Smooth muscle cell of the brain vasculature (primary cell): ENCODE results near the gene FMN1.

Source experiments
- DNase-seq: peaks from one replicate; pipeline ENCODE4 v3.0.0-alpha.2; 2012; ENCODE audit warnings: low read depth, low spot score

FMN1 gene

DNA sequence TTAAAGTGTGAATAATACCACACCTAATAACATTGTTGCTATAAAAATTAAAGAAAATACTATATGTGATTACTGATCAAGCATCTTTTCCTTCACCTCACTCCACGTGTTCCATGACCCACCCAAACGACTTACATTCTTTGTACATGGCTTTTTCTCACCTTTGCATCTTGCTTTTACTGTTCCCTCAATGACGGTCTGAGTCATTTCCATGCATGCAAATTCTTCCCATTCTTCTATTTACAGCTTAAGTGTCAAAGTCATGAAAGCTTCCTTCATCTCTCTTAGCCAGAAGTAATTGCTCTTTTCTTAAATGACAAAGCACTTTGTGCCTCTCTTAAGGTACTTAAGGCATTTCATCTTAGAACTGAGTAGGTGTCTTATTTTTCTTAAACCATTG is 412.7 kb downstream of the FMN1 start:
- DNase-seq, result no peak

DNA sequence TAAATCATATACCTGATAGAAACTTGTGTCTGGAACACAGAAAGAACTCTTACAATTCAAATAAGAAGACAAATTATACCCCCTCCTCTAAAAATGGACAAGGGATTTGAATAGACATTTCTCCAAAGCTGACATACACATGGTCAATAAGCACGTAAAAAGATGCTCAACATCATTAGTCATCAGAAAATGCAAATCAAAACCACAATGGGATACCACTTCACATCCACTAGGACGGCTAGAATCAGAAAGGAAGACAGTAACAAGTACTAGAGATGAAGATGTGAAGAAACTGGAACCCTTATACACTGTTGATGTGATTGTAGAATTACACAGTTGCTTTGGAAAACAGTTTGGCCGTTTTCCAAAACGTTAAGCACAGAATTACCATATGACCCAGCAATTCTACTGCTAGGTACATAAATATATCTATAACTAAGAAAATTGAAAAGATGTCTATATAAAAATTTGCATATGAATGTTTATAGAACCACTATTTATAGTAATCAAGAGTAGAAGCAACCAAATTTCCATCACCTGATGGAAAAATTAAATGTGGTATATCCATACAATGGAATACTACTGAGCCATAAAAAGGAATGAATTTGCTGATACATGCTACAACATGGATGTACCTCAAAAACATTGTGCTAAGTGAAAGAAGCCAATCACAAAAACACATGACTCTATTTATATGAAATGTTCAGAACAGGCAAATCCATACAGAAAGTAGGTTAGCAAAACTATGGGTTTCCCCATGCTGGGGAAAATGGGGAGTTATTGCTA is 415.9 kb downstream of the FMN1 start:
- no peak for DNase-seq

DNA sequence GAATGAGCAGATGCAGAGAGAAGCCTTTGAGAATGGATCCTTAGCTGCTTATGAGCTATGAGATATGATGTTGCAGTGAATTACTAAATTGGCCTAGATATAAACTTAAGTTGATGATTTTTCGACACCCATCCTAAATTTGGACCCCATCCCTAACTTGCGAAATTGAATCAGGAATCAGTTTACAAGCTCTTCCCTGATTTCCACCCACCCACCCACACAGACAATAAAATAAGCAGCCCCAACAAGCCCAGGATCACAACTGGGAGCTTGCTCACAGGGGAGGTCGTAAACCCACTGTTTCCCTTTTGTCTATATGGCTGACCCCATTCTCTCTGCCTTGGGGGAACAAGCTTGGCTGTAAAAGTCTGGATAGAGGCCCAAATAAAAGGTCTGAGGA is 419.4 kb downstream of the FMN1 start:
- no peak for DNase-seq

DNA sequence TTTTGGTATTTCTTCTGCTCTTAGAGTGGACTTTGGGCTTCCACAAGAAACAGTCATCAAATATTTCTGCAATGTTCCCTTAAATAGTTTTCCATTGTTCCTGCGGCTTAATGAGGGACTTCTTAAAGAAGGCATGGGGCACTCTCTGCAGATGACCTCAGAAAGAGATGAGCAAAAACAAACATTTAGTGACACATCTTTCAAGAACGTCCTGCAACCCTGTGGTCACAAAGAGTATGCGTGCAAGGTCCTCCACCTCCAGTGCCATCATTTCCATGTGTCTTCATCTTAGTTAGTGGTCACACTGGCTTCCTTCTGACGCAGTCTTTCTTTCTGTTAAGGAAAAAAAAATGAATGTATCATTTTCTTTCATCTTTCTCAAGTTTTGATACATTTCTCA is 420.5 kb downstream of the FMN1 start:
- no peak for DNase-seq

DNA sequence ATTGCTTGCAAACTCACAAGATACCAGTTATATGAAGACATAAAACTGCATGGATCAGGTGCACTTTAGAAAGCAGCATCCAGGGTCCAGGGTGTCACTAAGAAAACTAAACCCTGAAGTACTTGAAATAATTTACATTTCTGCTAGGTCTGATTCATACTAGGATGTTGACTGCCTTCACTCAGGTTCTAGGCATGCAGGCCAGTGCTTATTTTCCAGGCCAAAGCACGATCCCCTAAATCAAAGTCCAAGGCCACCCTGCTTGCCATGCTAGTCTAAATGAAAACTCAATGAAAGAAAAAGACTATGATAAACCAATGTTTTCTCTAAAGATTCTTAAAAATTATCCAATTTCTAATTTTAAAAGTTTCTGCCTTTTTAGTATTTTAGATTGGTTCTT is 427.3 kb downstream of the FMN1 start:
- DNase-seq, result no peak

DNA sequence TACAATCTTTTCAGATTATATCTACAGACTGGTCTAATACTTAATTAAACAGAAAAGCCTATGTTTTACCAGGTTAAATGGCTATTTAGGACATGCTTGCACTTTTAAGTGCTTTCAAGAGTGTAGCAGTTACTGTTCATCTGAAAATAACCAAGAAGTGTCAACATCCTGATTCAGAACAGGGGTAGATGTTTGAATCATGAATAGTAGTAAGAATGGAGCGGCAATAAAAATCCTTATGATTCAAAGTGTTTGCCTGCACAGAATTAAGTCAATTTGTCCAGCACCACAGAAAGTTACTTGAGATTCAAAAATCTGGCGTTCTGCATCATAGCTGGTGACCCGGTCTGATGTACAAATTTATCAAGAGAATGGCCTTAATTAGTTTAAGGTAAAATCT is 428.4 kb downstream of the FMN1 start:
- no peak for DNase-seq

DNA sequence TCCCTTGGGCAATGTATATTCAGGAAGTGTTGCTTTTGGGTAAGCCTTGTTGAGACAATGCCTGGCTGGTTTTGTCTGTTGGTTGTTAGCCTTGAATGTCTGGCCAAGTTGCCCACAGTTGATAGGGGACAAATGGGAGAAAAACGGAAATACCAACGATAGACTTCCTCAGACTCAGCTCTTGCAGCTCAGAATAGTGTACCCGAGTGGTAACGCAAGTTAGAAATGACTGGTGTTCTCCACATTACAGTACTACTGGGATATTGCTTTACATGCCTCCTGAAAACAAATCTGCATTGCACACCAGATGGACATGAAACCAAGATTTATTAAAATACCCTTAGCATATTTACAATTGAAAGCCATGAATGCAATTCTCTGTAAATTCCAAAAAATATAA is 429.3 kb downstream of the FMN1 start:
- DNase-seq, result no peak

DNA sequence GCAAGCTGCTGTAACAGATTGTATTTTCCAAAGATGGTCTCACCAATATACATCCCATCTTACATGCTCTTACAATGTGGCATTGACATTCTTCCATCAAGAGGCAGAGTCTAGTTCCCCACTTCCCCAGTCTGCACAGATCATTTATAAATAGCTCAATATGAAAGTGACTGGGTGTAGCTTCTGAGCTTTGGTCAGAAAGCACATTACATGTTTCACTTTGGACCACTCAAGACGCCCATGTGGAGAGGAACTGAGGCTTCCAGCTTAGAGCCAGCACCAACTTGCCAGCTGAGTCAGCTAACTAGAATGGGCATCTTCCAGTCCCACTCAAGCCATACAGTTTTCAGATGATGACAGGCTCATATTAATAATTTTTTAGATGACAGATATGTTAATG is 431.2 kb downstream of the FMN1 start:
- DNase-seq, result no peak

DNA sequence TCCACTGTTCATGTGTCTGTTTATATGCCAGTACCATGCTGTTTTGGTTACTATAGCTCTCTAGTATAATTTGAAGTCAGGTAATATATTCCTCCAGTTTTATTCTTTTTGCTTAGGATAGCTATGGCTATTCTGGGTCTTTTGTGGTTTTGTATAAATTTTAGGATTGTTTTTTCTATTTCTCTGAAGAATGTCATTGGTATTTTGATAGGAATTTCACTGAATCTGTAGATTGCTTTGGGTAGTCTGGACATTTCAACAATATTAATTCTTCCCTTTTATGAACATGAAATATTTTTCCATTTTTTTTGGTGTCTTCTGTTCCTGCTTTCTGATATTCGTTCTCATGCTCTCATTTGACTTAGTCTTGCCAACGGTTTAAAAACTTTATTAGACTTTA is 437.1 kb downstream of the FMN1 start:
- DNase-seq, result no peak

DNA sequence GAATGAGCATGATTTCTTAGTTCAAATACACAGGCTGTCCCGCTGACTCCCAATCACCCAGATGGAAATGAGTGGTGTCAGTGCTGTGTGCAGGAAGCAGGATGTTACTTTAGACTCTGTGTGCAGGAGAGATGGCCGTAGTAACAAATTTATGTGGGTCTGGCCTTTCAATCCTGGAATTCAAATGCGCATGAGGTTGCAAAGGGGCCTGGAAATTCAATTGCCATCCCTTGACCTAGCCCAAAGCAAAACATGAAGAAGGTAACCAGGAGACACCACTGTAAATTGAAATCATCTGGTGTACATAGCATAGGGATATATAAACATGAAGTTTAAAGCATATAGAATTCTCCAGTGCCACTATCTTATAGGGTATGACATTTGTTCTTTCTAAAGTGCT is 443.5 kb downstream of the FMN1 start:
- no peak for DNase-seq

DNA sequence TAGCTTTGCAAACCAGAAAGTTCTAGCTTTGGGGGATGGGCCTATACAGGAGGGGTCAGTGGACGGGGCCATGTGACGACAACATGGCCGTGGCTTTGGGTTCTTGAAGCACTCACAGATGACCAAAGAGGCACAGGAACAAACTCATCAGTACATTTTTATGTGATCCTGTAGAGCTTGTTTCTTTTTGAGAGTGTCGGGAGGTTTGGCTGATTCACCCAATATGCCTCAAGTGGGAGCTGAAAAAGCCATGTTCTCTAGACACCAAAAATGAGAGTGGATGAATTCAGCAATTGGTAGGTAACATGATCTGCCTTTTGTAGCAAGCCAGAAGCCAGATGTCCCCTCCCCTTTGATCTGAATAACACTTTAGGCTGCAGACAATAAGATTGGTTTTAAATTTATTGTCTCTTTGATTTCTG is 446.6 kb downstream of the FMN1 start:
- DNase-seq, result no peak

DNA sequence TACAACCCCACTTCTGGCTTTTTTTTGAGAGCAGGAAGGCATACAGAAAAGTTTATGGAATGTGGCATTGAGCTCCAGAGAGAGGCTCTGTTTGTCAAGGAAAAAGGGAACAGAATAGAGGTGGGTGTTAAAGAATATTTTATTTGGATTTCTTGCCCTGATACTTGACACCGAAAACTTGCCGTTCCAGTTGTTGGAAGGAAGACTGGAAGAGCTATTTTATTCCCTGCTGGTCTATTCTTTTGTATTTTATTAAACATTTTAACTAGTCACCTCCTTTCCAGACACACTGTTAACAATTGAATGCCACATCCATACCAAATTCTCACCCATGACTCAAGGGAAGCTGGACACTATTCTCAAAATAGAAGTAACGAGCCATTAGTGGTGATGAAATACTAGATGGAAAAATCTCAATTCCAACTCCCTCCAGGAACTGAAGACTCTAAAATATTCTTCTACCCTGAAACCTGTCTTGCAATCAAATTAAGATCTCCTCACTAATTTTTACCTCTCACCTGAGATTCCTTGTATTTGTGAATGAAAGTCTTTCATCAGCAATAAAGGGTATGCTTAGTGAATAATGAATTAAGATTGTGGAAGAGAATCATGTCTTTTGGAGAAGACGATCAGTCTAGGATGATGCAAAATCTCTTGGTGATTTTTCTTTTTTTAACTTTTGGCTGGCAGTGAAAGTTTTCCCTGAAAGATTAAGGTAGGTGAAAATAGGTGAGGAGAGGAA is 448.2 kb downstream of the FMN1 start:
- no peak for DNase-seq

DNA sequence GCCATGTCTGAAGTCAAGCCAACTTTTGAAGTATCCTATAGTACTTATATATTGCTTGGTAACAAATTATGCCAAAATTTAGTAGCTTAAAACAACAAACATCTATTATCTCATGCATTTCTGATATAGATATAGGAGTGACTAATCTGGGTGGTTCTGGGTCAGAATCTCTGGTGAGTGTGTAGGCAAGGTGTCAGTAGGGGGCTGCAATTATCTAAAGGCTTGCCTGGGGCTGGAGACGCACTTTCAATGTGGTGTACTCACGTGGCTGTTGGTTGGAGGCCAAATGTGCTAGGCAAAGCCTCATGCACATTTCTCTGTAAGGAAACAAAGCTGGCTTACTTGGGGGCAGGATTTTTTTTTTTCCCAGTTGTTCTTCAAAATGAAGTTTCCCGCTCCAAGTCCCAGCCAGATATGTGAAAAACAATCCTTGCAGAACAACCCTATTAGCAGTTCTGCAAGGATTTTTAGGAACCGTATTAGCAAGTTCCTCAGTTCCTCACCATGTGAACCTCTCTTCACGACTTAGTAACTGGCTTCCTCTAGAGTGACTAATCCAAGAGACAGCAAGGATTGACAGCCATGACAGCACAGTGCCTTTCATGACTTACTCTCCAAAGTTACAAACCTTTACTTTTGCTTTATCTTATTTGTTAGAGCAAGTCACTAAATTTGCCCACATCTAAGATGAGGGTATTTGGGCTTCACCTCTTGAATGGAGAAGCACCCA is 450.9 kb downstream of the FMN1 start:
- no peak for DNase-seq

DNA sequence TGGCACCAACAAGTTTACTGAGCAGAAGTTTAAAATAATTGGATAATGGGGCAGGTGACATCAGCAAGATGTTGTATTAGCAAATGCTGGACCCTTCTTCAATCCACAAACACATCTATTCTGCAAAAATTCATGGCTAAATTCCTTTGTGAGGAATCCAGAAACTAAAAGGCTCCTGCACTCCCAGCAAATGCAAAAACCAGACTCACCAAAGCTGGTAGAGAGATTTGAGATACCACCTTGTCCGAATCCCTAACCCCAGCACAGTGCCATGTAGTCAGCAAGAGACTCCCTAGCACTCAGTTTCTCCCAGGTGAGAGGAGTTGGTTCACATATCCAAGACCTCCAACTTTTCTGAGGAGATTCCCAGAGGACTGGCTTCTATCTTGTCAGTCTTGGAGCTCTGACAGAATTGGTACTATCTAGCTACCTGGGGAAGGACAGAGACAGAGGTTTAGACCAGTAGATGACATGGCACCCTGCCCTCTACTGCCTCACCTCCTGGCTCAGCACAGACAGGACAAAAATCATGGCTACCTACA is 454.9 kb downstream of the FMN1 start:
- no peak for DNase-seq

DNA sequence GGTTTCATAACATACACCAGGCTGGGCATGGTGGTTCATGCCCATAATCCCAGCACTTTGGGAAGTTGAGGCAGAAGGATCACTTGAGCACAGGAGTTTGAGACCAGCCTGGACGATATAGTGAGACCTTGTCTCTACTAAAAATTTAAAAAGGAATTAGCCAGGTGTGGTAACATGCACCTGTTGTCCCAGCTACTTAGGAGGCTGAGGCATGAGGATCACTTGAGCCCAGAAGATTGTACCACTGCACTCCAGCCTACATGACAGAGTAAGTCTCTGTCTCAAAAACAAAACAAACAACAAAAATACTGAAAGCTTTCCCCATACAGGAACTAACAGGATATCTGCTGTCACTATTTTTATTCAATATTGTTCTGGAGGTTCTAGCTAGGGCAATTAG is 455.8 kb downstream of the FMN1 start:
- DNase-seq, result no peak

DNA sequence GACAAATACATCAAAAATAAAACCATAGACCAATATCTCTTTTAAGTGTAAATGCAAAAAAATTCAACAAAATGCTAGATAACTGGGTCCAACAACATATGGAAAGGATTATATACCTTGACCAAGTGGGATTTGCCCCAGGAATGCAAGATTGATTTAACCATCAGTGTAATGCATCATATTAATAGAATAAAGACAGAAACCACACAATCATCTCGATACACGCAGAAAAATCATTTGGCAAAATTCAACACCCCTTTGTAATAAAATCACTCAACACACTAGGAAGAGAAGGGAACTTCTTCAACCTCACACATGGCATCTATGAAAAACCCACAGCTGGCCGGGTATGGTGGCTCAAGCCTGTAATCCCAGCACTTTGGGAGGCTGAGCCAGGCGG is 457.2 kb downstream of the FMN1 start:
- no peak for DNase-seq

DNA sequence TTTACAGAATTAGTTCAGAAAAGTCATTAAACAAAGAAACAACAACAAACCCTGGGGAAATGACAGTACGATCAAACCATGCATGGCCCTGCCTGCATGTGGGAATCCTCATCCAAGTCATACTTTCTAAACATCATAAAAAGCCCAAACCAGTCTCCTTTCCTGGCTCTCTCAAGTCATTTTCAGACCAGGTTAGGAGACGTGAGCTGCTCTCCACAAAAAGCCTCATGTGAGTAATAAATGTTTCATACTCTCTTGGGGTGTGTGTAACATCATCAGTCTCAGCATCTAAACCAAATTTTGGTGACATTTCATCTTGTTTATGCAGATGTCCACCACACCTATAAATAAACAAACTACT is 457.8 kb downstream of the FMN1 start:
- DNase-seq, result no peak

DNA sequence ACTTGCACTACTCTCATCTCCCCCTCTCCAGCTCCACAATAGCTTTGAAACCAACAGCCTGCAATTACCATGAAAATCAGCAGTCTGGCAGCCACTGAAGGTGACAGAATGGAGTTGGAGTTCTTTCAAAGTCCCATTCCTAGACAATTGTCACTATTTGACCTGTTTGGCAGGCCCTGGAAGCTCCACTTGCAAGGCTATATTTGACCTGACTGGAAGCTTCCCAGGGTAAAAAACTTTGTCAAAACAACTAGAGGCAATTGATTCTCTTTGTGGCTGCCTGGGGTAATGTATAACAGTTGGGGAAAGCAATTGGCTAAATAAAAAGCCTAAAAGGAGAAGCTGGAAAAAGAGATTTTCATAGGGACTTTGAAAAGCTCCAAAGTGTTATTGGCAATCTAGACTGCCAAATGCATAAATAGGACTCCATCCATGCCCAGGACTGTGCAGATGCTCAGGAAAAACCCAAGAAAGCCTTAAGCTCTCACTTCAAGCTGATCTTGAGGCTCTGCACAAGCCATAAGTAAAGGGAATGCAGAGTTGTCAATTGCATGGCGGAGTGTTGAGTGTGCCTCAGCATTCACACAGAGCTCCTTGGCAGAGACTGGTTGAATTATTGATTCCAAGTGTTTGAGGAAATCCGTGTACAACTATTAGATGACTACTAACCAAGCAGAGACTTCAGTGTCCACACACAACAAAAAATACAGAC is 458.4 kb downstream of the FMN1 start:
- no peak for DNase-seq

DNA sequence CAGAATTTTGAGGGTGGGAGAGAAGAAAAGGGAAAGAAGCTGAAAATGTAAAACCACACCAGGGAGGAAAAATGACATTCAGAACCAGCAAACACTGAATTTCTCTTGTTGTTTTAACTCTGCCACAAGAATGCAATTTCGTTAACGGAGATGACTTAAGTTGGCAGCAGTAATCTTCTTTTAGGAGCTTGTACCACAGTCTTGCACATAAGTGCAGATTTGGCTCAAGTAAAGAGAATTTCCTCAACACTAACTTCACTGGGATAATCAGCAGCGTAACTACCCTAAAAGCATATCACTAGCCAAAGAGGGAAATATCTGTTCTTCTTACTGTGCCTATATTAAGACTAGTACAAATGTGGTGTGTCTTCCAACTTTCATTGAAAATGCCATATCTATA is 461.2 kb downstream of the FMN1 start:
- DNase-seq, result no peak

DNA sequence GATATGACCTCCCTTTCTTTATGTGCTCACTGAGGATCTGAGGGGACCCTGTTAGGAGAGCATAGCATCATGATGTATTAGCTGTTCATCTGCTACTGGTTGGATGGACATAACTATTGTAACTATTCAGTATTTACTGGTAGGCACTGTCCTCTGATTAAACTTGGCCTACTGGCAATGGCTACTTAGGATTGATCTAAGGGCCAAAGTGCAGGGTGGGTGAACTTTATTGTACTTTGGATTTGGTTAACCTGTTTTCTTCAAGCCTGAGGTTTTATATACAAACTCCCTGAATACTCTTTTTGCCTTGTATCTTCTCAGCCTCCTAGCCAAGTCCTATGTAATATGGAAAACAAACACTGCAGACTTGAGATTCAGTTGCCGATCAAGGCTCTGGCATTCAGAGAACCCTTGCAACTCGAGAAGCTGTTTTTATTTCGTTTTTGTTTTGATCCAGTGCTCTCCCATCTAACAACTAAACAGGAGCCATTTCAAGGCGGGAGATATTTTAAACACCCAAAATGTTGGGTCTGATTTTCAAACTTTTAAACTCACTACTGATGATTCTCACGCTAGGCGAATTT is 461.8 kb downstream of the FMN1 start:
- DNase-seq, result no peak
